BE2C (cell line): ENCODE data around the gene FBXL19.
A peak's percentile ranks its signal among the peaks of the same experiment; 100 is the strongest.

Experiments
- DNase-seq: peaks from one replicate; pipeline ENCODE4 v3.0.0-alpha.2; 2020
- H3K27me3 ChIP-seq: fragments of 250-450 bp; sonication (Bioruptor Pico); 2 replicates; pipeline ENCODE4 v1.5.1; 2020; ENCODE audit warnings: mild to moderate bottlenecking
- H3K36me3 ChIP-seq: fragments of 250-450 bp; sonication (Bioruptor Pico); 2 replicates; pipeline ENCODE4 v1.5.1; 2020; ENCODE audit warnings: mild to moderate bottlenecking
- H3K4me1 ChIP-seq: fragments of 250-450 bp; sonication (Bioruptor Pico); 2 replicates; pipeline ENCODE4 v1.5.1; 2020
- H3K4me3 ChIP-seq: 2 replicates; pipeline ENCODE4 v1.5.1; 2011; ENCODE audit warnings: low read depth, low read length
- H3K9me3 ChIP-seq: fragments of 250-450 bp; sonication (Bioruptor Pico); 2 replicates; pipeline ENCODE4 v1.5.1; 2020
- CTCF ChIP-seq: IDR thresholded peaks from 2 replicates; pipeline ENCODE4 v1.5.1; 2012; ENCODE audit warnings: mild to moderate bottlenecking, low read depth, low read length

The FBXL19 gene

GRCh38 chr16:30974348-30974747 is 51.0 kb downstream of the FBXL19 start:
- Histone ChIP-seq H3K4me3 (no peak overlapping the region), H3K36me3 (peaks cover 85% of the 10 kb centered on the region), H3K4me1 (no peaks in the 10 kb centered on the region), H3K9me3 (no peaks in the 10 kb centered on the region), H3K27me3 (no peaks in the 10 kb centered on the region)
- TF ChIP-seq CTCF: no peak
- no peak for DNase-seq

- peaks cover 84% of the 10 kb centered on the region for H3K36me3 ChIP-seq
- DNase-seq: no peak
- TF ChIP-seq CTCF: no peak
- no peaks in the 10 kb centered on the region for H3K9me3 ChIP-seq
- no peaks in the 10 kb centered on the region for H3K27me3 ChIP-seq
- H3K4me1 ChIP-seq: no peaks in the 10 kb centered on the region
- no peak overlapping the region for H3K4me3 ChIP-seq
Measured at GRCh38 chr16:30976486-30976885, 53.1 kb downstream of the FBXL19 start.

GRCh38 chr16:30977502-30977901 is 54.1 kb downstream of the FBXL19 start:
- no peaks in the 10 kb centered on the region for H3K27me3 ChIP-seq
- no peaks in the 10 kb centered on the region for H3K9me3 ChIP-seq
- no peaks in the 10 kb centered on the region for H3K4me1 ChIP-seq
- H3K4me3 ChIP-seq: no peak overlapping the region
- peaks cover 77% of the 10 kb centered on the region for H3K36me3 ChIP-seq
- TF ChIP-seq CTCF: peak; percentile 53
- peak; percentile 47 for DNase-seq

DNA sequence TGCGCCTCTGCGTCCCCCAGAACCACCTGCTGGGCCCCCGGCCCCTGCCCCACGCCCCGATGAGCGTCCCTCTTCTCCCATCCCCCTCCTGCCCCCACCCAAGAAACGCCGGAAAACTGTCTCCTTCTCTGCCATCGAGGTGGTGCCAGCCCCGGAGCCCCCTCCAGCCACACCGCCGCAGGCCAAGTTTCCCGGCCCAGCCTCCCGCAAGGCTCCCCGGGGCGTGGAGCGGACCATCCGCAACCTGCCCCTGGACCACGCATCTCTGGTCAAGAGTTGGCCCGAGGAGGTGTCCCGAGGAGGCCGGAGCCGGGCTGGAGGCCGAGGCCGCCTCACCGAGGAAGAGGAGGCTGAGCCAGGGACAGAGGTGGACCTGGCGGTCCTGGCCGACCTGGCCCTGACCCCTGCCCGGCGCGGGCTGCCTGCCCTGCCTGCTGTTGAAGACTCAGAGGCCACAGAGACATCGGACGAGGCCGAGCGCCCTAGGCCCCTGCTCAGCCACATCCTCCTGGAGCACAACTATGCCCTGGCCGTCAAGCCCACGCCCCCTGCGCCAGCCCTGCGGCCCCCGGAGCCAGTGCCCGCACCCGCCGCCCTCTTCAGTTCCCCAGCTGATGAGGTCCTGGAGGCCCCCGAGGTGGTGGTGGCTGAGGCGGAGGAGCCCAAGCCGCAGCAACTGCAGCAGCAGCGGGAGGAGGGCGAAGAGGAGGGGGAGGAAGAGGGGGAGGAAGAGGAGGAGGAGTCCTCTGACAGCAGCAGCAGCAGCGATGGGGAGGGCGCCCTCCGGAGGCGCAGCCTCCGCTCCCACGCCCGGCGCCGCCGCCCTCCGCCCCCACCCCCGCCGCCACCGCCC is 56.0 kb downstream of the FBXL19 start:
- peaks cover 69% of the 10 kb centered on the region for H3K36me3 ChIP-seq
- H3K4me1 ChIP-seq: no peaks in the 10 kb centered on the region
- H3K27me3 ChIP-seq: no peaks in the 10 kb centered on the region
- TF ChIP-seq CTCF: no peak
- no peaks in the 10 kb centered on the region for H3K9me3 ChIP-seq
- H3K4me3 ChIP-seq: no peak overlapping the region
- DNase-seq: no peak

- Histone ChIP-seq H3K27me3 (no peaks in the 10 kb centered on the region), H3K36me3 (peaks cover 64% of the 10 kb centered on the region), H3K4me3 (no peak overlapping the region), H3K4me1 (no peaks in the 10 kb centered on the region), H3K9me3 (no peaks in the 10 kb centered on the region)
- DNase-seq: no peak
- TF ChIP-seq CTCF: no peak
Measured at GRCh38 chr16:30980023-30980371, 56.6 kb downstream of the FBXL19 start.

DNA sequence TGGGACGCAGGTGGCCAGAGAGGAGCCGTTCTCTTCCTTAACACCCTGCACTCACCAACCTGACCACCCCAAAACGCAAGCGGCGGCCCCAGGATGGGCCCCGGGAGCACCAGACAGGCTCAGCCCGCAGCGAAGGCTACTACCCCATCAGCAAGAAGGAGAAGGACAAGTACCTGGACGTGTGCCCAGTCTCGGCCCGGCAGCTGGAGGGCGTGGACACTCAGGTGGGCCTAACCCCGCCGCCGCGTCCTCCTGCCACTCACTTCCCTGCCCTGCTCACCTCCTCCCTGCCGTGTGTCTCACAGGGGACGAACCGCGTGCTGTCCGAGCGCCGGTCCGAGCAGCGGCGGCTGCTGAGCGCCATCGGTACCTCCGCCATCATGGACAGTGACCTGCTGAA is 57.1 kb downstream of the FBXL19 start:
- Histone ChIP-seq H3K4me1 (no peaks in the 10 kb centered on the region), H3K27me3 (no peaks in the 10 kb centered on the region), H3K4me3 (no peak overlapping the region), H3K9me3 (no peaks in the 10 kb centered on the region), H3K36me3 (peaks cover 63% of the 10 kb centered on the region)
- no peak for TF ChIP-seq CTCF
- no peak for DNase-seq
